GM18873 (cell line): ENCODE measurements around the gene FAM20B.
"Not testable (repeated sequence)": the region's sequence is repeated elsewhere in the genome, so short reads cannot be mapped to it uniquely, and the experiment has no call there.

Experiments
- ATAC-seq: cut with Tn5 transposase; IDR thresholded peaks from one replicate; pipeline ENCODE4 v1.9.1; 2021; ENCODE audit warnings: mild to moderate bottlenecking, moderate library complexity, moderate number of reproducible peaks; ENCODE audit not compliant: unreplicated experiment, low FRiP score

Gene FAM20B

GRCh38 chr1:179023946-179024650, 1.6 kb upstream of the FAM20B start:
- ATAC-seq, result no peak

- ATAC-seq, result peak; percentile 59
Observed at GRCh38 chr1:179025975-179026812, 500 bp downstream of the FAM20B start.

GRCh38 chr1:179026813-179027669, 1.3 kb downstream of the FAM20B start:
- no peak for ATAC-seq

GRCh38 chr1:179029321-179029759, 3.6 kb downstream of the FAM20B start:
- ATAC-seq, result no peak

GRCh38 chr1:179030130-179030529, 4.4 kb downstream of the FAM20B start:
- no peak for ATAC-seq

- ATAC-seq, result no peak
Observed at GRCh38 chr1:179030683-179031082, 5.0 kb downstream of the FAM20B start.

- ATAC-seq, result no peak
Observed at GRCh38 chr1:179031284-179031683, 5.6 kb downstream of the FAM20B start.

GRCh38 chr1:179031855-179032513, 6.3 kb downstream of the FAM20B start:
- no peak for ATAC-seq

GRCh38 chr1:179034720-179035119, 9.0 kb downstream of the FAM20B start:
- peak; percentile 58 for ATAC-seq

- no peak for ATAC-seq
Observed at GRCh38 chr1:179036844-179037465, 11.3 kb downstream of the FAM20B start.

GRCh38 chr1:179038528-179039281, 13.0 kb downstream of the FAM20B start:
- no peak for ATAC-seq

- ATAC-seq, result not testable (repeated sequence)
Observed at GRCh38 chr1:179039502-179040174, 13.9 kb downstream of the FAM20B start.

- ATAC-seq, result not testable (repeated sequence)
Observed at GRCh38 chr1:179040175-179040551, 14.5 kb downstream of the FAM20B start.

- no peak for ATAC-seq
Observed at GRCh38 chr1:179042087-179042486, 16.4 kb downstream of the FAM20B start.

GRCh38 chr1:179042700-179043099, 17.0 kb downstream of the FAM20B start:
- ATAC-seq, result no peak

- no peak for ATAC-seq
Observed at GRCh38 chr1:179043266-179043665, 17.6 kb downstream of the FAM20B start.

GRCh38 chr1:179043907-179044306, 18.2 kb downstream of the FAM20B start:
- no peak for ATAC-seq

GRCh38 chr1:179046808-179047635, 21.3 kb downstream of the FAM20B start:
- no peak for ATAC-seq
